ENCODE data around the gene SLC1A5.

- TF ChIP-seq MAX (IDR thresholded peaks at IDR 0.05; ENCODE audit: insufficient read depth, insufficient read length) (no peak), POLR2A (IDR thresholded peaks at IDR 0.05; ENCODE audit: low read depth, low read length) (no peak), CTCF (IDR thresholded peaks at IDR 0.05; ENCODE audit: extremely low read depth in 1 of 2, insufficient read depth in 1 of 2, low read depth in 1 of 2, low read length in 2 of 2) (no peak), GATA2 (IDR thresholded peaks at IDR 0.05; ENCODE audit: insufficient read depth, insufficient read length, low read depth, low read length) (no peak), EZH2 (IDR thresholded peaks at IDR 0.05; ENCODE audit: borderline replicate concordance, low read depth, low read length, severe bottlenecking) (no peak), POLR2AphosphoS5 (IDR thresholded peaks at IDR 0.05; ENCODE audit: insufficient read depth, low read depth, low read length) (no peak), JUN (IDR thresholded peaks at IDR 0.05; ENCODE audit: borderline replicate concordance, insufficient read depth, insufficient read length, low read depth) (no peak), MYC (IDR thresholded peaks at IDR 0.05; ENCODE audit: low read depth, low read length) (no peak)
Observed at GRCh38 chr19:46731584-46731983, 56.8 kb downstream of the SLC1A5 start.

Measured in endothelial cell of umbilical vein (primary cell).